ENCODE measurements around the gene RASAL2.

DNA sequence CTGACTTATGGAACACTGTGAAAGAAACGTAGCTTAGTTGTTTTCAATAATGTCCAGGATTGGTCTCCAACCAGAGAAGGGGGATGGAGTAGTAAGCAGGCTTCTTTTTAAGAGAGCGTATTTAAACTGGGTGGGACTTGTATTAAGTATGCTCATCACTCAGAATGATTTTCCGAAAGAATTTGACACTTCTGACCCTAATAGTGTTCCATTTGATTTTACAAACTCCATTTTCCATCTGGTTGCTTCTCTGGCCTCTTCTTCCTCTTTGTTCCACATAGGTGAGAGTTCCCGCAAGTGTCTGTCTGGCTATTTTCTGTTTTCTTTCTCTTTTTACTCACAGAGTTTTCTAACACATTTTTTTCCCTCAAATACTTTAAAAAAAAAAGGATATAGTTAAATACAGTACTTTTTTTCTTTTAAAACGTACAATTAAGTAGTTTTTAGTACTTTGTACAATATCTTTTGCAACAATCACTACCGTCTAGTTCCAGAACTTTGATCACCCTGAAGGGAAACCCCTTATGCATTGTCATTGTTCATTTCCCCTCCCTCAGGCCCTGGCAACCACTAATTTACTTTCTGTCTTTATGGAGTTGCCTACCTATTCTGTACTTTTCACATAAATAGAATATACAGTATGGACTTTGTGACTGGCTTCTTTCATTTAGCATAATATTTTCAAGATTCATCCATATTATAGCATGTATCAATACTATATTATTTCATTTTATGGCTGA lies 67.0 kb downstream of the RASAL2 start:
- TF ChIP-seq RFX5 (IDR thresholded peaks at IDR 0.05) (no peak), ZC3H11A (IDR thresholded peaks at IDR 0.05) (no peak), CHD4 (IDR thresholded peaks at IDR 0.05; ENCODE audit: borderline replicate concordance) (no peak), CTCF (IDR thresholded peaks at IDR 0.05) (no peak), POLR2A (IDR thresholded peaks at IDR 0.05; ENCODE audit: low read length) (no peak), RNF2 (IDR thresholded peaks at IDR 0.05; ENCODE audit: borderline replicate concordance, low read depth) (no peak), MYC (IDR thresholded peaks at IDR 0.05; ENCODE audit: borderline replicate concordance, low read length) (no peak), CEBPB (IDR thresholded peaks at IDR 0.05) (no peak), NFE2L2 (conservative IDR thresholded peaks at IDR 0.05; ENCODE audit: low read length) (no peak)
- TF ChIP-seq, protein P1, sequence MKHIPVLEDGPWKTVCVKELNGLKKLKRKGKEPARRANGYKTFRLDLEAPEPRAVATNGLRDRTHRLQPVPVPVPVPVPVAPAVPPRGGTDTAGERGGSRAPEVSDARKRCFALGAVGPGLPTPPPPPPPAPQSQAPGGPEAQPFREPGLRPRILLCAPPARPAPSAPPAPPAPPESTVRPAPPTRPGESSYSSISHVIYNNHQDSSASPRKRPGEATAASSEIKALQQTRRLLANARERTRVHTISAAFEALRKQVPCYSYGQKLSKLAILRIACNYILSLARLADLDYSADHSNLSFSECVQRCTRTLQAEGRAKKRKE (CRISPR knock-in tag; IDR thresholded peaks at IDR 0.05; ENCODE audit: low read depth): no peak
- TF ChIP-seq, protein P2, sequence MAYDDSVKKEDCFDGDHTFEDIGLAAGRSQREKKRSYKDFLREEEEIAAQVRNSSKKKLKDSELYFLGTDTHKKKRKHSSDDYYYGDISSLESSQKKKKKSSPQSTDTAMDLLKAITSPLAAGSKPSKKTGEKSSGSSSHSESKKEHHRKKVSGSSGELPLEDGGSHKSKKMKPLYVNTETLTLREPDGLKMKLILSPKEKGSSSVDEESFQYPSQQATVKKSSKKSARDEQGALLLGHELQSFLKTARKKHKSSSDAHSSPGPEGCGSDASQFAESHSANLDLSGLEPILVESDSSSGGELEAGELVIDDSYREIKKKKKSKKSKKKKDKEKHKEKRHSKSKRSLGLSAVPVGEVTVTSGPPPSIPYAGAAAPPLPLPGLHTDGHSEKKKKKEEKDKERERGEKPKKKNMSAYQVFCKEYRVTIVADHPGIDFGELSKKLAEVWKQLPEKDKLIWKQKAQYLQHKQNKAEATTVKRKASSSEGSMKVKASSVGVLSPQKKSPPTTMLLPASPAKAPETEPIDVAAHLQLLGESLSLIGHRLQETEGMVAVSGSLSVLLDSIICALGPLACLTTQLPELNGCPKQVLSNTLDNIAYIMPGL (CRISPR knock-in tag; IDR thresholded peaks at IDR 0.05; ENCODE audit: borderline replicate concordance): no peak

All from A549 (cell line).